Left colon (tissue), 2 donors: ENCODE results near the gene PRG2. TPM values are rescaled to one million over a fixed set of nuclear protein-coding genes. Genes with fewer than 3 reads are reported as not detected.

ENCODE experiments used
- ATAC-seq: fragments of 200-7000 bp; cut with Tn5 transposase; one replicate; pipeline ENCODE4 v1.9.1; 2020; ENCODE audit warnings: mild to moderate bottlenecking, moderate library complexity
- DNase-seq, 2 donors: peaks; one replicate each; pipeline ENCODE4 v3.0.0-alpha.2; 2020
- intact Hi-C, 2 donors: fragments of 100-400 bp; cut with DNase I in 1 of 2; cut with micrococcal nuclease in 1 of 2; formaldehyde crosslinking; loops; one replicate each; pipeline versions ENCODE4 v1.11.2 to v1.14.0; 2022; cut with DNase I, micrococcal nuclease
- long read RNA-seq: library from polyadenylated mRNA; unstranded; transcript quantifications from one replicate; pipeline ENCODE4 v2.0.0, GENCODE V29; 2021
- total RNA-seq, 2 donors: library from RNA; stranded (reverse); fragmentation: NEBNext Ultra II Directional; extraction: Animal tissue kit (Norgen Biotek cat#: 25700); gene quantifications; one replicate each; pipeline ENCODE4 v1.2.1, GENCODE V29; 2021
- donor health status: DM: no; HTN: no; CAD: no.
- donor health status: DM: yes; HTN: yes; CAD: no.

PRG2 gene, protein sequence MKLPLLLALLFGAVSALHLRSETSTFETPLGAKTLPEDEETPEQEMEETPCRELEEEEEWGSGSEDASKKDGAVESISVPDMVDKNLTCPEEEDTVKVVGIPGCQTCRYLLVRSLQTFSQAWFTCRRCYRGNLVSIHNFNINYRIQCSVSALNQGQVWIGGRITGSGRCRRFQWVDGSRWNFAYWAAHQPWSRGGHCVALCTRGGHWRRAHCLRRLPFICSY
- total RNA-seq, result under 1 TPM in 1 of 2 donors, not detected in 1; 0.22 TPM
- long read RNA-seq, result 0 reads

DNA sequence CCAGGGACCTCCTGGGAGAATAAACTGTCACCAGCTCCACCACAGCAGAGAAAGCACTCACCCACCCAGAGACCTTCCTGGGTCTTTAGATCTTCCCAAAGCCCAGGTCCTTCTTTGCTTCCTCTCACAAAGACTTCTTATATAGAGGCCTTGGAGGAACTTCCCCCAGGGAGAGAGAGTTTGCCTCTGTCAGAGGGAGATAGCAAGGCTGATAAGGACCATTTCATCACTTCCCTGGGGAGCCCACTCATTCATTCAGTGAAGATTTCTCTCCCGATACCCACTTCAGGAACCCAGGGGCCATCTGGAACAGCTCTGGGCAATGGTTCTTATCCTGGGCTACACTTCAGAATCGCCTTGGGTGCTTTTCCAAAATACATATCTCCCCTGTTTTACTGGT lies at the start of gene PRG2:
Gene PRG2, minus strand, starts transcription at position 116 of the 400 bp plus-strand sequence. CDS start 706 bp downstream, outside the sequence.
- ATAC-seq (no peak), DNase-seq (no peak)
- intact Hi-C loops, result no loop called here

DNA sequence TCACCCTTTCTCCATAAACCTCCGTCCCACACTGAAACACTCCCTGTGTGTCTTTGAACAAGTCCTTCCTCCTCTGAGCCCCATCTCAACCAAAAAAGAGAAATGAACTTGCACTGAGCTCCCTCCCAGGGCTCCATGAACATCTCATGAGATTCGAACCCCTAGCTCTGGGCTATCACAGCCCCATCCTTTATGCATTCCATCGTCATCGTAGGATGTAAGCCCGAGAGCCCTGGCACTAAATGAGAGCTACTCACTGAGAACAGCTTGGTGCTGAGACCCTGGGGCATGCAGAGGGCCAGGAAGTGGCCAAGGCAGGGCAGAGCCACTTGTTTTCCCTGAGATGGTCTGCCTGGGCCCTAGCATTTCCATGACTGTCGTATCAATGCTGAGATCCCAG lies 49.3 kb upstream of the PRG2 start:
- ATAC-seq, result no peak
- intact Hi-C loops, result no loop called here
- DNase-seq, result no peak

DNA sequence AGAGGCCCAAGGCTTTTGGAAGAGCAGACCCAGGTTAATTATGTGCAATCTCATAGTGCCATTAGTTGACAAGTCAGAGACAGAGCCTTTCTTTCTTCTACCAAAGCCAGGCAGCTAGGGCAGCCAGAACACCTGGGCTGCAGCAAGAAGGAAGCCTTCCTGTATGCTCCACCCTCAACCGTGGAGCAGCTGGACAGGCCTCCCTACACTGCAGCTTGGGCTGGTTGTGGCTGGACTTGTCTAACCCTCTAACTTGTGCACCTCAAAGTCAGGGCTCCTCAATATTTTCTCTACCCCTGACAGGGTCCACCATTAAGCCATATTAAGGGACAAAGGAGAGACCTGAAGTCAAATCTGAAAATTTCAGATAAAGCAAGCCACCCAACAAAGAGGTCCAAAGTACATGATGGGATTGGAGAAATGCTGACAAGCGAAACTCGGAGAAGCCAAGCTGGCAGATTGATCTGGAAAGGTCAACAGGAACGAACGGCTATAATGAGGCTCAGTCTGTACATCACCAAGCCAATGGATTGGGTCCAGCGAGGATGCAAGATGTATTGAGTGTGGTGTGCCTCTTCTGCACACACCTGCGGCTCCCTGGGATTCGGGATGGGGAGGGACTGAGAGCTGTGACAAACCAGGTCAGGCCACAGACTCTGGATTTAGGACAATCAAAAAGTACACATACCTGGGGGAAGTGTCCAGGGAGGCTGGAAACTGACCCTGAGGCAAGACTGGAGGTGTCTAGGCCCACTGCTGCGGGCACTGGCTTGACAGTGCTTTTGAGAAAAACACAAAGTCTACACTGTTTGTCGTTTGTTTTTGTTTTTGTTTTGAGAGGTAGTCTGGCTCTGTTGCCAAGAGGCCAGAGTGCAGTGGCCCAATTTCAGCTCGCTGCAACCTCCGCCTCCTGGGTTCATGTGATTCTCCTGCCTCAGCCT lies 48.2 kb upstream of the PRG2 start:
- DNase-seq (no peak), ATAC-seq (peak; percentile 59)
- intact Hi-C loops, result no loop called here

DNA sequence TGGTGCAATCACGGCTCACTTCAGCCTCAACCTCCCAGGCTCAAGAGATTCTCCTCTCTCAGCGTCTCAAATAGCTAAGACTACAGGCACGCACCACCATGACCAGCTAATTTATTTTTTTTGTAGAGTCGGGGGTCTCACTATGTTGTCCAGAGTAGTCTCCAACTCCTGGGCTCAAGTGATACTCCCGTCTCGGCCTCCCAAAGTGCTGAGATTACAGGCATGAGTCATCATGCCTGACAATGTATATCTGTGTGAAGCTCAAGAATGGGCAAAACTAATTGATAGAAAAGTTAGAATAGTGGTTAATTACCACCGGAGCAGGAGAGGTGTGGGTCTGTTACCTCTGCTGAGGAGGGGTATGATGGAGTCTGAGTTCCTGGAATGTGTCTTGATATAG lies 45.6 kb upstream of the PRG2 start:
- intact Hi-C loops, result no loop called here
- DNase-seq (no peak), ATAC-seq (no peak)

DNA sequence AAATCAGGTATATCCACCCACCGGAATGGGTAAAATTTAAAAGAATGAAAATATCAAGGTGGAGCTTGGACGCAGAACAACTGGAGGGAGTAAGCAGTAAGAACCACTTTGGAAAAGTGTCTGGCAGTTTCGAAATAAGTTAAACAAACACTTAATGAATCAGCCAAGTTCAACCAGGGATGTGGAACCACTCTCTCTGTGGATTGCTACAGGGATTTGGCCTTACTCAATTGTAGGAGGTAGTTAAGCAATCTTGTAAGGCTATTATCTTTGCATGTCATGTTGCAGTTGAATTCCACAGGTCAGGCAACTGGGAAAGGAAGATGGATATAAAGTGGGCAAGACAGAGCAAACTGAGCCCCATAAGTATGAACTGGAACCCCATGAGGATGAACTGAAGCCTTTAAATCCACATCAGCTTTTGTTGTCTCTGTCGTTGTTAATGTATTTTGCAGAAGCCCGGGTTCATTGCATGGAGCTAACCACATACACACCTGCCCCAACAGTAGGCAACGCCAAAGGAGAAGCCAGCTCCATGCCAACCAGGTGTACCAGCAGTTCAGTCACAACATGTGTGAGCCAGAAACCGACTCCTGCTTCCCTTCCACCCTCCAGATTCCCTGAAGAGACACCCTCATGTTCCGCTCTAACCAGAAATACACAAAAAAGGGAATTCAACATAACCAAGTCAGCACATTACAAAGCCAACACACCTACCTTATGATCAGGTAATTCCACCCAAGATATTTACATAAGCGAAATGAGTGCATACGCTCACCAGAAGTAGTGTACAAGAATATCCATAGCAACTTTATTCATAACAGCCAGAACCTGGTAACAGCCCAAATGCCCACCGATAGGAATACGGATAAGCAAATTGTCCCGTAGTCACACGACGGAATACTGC lies 44.4 kb upstream of the PRG2 start:
- intact Hi-C loops, result no loop called here
- DNase-seq (no peak), ATAC-seq (no peak)

DNA sequence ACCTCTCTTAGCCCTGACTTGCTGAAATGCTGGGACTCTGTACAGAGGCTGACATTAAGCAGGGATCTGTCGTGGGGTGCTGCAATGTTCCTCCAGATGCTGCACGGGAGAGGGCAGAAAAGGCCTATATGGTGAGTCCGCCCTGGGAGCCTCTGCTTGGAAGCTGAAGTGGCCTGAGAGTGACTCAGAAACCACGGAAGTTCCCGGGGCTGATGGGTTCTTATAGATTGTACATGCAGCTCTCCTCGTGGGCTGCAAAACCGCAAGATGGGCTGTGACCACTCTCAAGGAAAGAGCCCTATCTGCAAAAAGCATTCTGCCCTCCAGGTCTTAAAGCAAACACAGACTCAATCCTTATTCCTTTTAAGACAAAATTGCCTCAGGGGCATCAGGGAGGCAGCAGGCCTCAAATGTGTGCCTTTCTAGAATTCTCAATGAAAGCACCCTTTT lies 42.3 kb upstream of the PRG2 start:
- ATAC-seq (no peak), DNase-seq (no peak)
- intact Hi-C loops, result no loop called here

DNA sequence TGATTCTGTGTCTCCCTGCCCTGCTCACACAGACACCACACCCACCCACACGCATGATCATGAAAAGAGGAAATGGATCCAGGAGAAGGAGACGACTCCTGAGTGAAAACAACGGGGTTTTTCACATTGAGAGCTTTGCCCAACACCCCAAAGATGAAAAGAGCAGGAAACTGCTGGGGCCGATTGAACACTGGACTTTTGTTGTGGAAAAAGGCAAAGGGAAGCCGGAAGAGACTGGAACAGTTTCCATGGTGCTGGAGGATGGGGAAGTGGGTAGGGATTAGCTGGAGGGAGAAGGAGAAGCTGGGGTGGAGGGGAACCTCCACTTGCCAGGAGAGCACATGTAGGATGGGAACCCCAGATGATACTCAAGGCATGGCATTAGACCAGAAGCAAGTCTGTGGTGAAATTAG lies 41.7 kb upstream of the PRG2 start:
- DNase-seq, result no peak
- intact Hi-C loops, result no loop called here

DNA sequence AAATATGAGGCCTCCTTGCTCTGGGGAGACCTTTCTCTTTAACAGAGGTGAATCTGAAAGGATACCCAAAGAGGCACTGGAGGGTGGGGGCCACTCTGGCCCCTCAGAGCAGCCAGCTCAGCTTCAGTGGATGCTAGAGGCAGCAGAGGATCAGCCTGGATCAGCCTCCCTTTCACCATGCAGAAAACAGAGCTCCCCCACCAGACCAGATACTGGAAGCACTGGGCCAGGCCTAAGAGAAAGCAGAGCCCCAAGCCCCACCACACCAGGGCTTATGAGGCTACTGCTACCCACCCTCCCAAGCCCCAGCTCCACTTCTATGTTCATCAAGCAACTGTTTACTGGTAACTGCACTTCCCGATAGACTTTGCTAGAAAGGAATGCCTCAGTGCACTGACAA lies 40.5 kb upstream of the PRG2 start:
- no peak for DNase-seq
- intact Hi-C loops, result no loop called here
- no peak for ATAC-seq

More for the DNA sequence above, 41.7 kb upstream of the PRG2 start:
- no peak for ATAC-seq

DNA sequence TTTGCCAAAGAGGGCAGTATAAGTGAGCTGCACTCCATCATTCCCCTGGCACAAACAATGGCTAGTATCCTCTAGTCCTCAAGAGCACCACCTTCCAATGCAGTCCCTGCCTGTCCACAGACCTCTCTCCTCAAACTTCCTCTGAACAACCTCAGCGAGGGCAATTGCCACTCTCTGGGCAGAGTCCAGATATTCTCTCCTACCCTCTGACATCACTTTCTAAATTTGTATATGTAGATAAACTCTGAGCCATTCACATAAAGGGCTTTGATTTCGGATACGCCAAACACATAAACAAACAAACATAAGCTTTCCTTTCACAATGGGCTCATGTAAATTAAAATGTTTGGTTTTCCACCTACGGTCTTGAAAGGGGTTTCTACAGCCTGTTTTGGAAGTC lies 39.5 kb upstream of the PRG2 start:
- intact Hi-C loops, result no loop called here
- no peak for DNase-seq
- peak; percentile 56 for ATAC-seq

DNA sequence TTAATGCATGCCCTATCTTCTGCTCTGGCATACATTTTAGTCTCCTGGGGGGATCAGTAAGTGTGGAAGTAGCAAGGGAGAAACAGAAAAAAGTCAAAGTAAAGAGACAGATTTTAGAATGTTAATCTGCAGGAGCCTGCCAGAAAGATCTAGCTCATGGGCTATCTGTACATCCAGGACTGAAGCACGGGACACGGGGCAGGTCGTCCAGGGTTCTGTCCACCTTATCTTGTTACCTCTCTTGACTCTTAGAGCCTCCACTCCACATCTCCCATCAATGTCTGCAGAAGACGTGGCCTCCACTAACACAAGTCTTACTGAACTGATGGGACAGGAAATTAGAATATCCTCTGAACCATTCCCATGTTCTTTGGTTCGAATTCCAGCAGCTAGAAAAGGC lies 38.2 kb upstream of the PRG2 start:
- intact Hi-C loops, result no loop called here
- DNase-seq (no peak), ATAC-seq (no peak)

DNA sequence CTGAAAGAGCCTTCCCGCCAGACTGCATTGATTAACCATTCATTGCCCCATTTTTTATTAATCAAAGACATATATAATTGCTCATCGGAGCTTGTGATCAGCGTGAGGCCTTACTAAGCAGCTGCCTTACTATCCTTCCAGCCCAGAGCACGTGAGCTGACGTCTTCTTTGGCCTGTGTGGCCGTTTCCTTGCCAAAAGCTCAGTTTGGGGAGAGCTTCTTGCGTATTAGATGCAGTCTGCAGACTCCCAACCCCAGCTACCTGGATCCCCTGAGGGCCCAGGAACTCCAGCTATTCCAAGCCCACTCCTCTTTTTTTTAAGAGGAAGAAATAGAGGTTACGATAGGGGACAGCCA lies 37.3 kb upstream of the PRG2 start:
- DNase-seq (peak; percentile 35 to 55), ATAC-seq (no peak)
- intact Hi-C loops, result no loop called here

DNA sequence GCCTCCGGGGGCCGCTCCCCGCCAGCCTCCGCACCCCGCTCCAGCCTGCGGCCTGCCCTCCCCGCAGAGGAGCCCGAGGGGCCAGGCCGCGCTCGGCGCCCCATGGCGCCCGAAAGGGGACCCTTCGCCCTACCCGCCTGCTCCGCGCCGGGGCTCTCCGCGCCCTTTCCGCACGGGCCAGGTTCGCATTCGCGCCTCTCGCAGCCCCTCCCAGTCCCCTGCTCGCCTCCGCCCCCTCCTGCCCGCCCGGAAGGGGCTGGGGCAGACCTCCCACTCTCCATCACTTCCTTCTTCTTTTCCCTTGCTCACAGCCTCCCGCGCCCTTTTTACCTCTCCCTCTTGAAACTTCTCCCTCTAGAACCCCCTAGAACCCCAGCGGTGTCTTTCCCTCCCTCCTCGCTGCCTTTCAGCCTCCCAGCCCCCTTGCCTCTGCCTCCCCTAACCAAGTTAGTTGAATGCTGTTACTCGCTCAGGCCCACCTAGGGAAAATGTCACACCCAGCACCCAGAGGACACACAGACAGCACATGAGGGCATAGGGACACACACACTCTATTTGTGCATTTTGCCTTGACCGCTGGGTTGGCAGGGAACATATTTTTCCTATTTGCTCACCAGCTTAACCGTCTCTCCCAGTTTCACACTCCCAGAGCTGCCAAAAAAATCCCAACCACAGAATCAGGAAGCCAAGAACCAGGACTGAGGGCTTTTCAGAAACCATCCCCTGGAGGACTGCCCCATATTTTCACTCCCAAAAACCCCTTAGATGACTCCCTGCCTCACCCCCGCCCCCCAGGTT lies 36.7 kb upstream of the PRG2 start, which contains the start of gene SLC43A3:
Gene SLC43A3, minus strand, starts transcription at position 193 of the 798 bp plus-strand sequence. CDS start 949 bp downstream, outside the sequence.
- ATAC-seq (peak; percentile 57), DNase-seq (peak; percentile 62 to 65)
- intact Hi-C loops, result no loop called here

DNA sequence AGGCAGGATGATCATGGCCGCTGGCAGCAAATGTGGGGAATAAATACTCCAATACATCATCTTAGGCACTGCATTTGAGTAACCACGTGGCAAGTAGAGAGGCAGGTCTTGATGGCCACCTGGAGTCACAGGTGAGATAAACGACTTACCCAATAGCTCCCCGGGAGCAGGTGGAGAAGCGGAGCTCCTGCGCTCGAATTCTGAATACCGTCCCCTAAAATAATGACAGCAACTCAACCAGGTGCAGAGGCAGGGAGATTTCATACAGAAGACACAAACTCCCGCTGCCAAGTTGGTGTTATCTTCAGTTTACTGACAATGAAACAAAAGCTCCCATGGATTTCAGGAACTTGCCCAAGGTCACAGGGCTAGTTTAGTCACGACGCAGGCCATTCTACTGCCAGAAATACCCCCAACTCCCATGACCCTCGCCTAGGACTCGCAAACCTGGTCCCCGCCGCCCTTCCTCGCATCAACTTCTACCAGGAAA lies 36.0 kb upstream of the PRG2 start:
- DNase-seq (no peak), ATAC-seq (no peak)
- intact Hi-C loops, result no loop called here

DNA sequence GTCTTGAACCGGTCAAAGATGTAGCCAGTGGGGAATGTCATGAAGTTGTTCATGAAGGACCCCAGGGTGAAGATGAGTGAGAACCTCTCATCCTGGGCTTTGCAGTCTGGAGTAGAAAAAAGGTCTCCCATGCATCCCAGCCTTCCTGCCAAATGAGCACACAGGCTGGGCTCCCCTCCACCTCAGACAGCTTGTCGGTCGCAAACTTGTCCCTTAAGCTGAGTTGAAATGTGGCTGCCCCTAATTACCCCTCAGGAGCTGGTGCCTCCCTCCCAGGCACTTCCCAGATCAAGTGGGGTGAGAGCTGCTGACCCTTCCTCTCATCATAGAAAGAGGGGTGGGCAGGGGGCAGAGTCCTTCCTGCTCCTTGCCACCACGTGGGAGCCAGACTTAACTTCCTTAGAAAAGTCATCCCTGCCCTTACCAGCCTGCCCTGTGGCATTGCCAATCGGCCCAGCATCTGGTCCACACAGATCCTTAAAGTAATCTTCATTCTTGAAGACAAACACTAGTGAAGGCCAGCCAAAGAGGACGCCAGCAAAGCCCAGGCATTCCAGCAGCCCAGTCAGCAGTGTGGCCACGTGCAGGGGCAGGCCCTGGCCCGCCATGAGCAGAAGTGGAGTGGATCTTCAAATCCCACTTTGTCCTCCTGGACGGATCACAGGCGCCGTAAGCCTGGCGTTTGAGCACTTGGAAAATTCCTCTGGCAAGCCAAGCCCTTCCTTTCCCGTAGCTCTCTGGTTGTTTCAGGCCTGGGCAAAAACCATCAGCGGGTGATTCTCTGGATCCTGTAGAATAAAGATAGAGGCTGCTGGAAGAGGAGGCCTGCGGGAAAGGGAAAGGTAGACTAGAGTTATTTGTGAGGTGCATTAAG lies 35.4 kb upstream of the PRG2 start:
- ATAC-seq, result no peak
- peak; percentile 39 to 60 for DNase-seq
- intact Hi-C loops, result no loop called here

DNA sequence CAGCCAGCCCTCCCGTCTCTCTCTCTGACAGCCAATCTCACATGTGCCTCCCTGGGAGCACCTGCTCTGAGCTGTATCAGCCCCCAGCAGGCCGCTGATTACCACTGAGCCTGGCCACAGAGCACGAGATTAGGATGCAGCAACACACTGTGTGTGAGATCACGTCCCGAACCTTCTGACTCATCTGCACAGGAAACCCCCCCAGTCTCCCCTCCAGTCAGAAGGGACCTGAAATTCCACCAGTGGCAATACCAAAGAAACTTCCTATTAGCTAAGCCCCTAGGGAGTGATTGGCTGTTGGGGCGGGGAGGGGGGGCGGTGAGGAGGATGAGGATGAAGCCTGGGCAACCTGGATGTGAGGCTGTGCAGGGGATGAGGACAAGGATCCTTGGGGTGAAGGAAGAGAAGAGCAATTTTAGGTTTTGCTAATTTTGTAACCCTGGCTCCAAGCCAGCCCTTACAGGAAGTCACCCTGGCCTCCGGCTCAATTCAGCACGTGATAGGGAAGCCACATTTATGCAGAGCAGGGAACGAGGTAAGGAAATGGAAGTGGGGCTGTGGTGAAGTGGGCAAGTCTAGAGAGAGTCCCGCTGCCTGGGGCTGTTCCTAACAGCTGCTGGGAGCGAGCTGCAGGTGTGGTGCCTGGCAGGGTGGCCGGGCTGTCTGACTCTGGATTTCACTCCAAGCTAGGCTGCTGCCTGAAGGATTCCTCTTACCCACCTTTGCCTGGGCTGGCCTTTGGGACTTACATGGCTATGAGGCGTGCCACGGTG lies 34.5 kb upstream of the PRG2 start:
- intact Hi-C loops, result no loop called here
- ATAC-seq (peak; percentile 56), DNase-seq (peak; percentile 38 to 74)

DNA sequence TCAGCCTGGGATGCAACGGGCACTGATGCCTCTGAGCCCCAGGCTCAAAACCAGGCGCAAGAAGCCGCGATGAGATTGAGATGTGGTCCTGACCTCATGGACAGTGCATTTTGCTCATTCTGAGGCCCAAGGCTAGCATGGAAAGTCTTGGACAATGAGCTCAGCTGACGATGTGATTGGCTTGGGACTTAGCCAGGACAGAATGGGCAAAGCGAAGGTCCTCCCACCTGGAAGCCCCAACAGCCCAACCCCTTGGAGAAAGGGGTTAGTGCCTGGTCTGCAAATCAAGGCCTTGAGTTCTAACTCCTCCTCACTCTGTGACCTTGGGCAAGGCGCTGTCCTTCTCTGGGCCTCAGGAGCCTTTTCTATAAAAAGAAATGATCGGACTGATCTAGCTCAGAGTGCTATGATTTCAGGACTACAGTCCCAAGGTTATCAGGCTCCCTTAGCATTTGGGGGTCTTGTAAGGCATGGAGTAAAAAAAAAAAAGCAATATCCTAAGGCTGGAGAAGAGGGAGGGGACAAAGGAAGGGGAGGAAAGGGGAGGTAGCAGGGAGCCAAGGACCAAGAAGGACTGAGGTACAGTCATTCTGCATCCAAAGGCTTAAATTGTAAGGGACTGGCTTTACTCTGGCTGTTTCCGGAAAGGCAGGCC lies 33.8 kb upstream of the PRG2 start:
- no peak for DNase-seq
- intact Hi-C loops, result no loop called here
- no peak for ATAC-seq
